ENCODE data around the gene KCNJ9. TPM values are rescaled to one million over a fixed set of nuclear protein-coding genes. Genes with fewer than 3 reads are reported as not detected.

Gene KCNJ9
- polyA plus RNA-seq, 1 experiment = not detected

- Histone ChIP-seq H3K27me3 (ENCODE audit: control insufficient read depth, insufficient read depth, low read length) (peaks cover 18% of the 10 kb centered on the region), H3K4me3 (ENCODE audit: low read depth, low read length) (no peak overlapping the region), H3K36me3 (ENCODE audit: control insufficient read depth, insufficient read depth, low read length) (no peaks in the 10 kb centered on the region)
- DNase-seq (ENCODE audit: low read depth) = no peak
- no peak for TF ChIP-seq CTCF (IDR thresholded peaks at IDR 0.05; ENCODE audit: insufficient read depth, low read depth, low read length)
- CTCF ChIA-PET = interaction anchor here (0.7 to 2.5 kb wide), 7 partner anchors 9 to 174 kb away, joined by 3 to 13 read pairs (median 4); no protein-coding TSS in a partner anchor
- POLR2A ChIA-PET = no interaction called here
These were observed 36.0 kb downstream of the KCNJ9 start for GRCh38 chr1:160117300-160117699.

- no peaks in the 10 kb centered on the region for H3K36me3 ChIP-seq (ENCODE audit: control insufficient read depth, insufficient read depth, low read length)
- H3K27me3 ChIP-seq (ENCODE audit: control insufficient read depth, insufficient read depth, low read length) = peaks cover 18% of the 10 kb centered on the region
- no peak overlapping the region for H3K4me3 ChIP-seq (ENCODE audit: low read depth, low read length)
- TF ChIP-seq CTCF (IDR thresholded peaks at IDR 0.05; ENCODE audit: insufficient read depth, low read depth, low read length) = no peak
- POLR2A ChIA-PET = no interaction called here
- CTCF ChIA-PET = interaction anchor here (0.7 to 2.5 kb wide), 8 partner anchors 9 to 134 kb away, joined by 3 to 13 read pairs (median 5); no protein-coding TSS in a partner anchor
- no peak for DNase-seq (ENCODE audit: low read depth)
These were observed 36.4 kb downstream of the KCNJ9 start for GRCh38 chr1:160117709-160118183.

- Histone ChIP-seq H3K27me3 (ENCODE audit: control insufficient read depth, insufficient read depth, low read length) (peaks cover 18% of the 10 kb centered on the region), H3K36me3 (ENCODE audit: control insufficient read depth, insufficient read depth, low read length) (no peaks in the 10 kb centered on the region), H3K4me3 (ENCODE audit: low read depth, low read length) (no peak overlapping the region)
- ChIA-PET CTCF (interaction anchor here (1.1 to 2.5 kb wide), 5 partner anchors 9 to 44 kb away, joined by 4 to 13 read pairs (median 6); no protein-coding TSS in a partner anchor), POLR2A (no interaction called here)
- no peak for DNase-seq (ENCODE audit: low read depth)
- TF ChIP-seq CTCF (IDR thresholded peaks at IDR 0.05; ENCODE audit: insufficient read depth, low read depth, low read length) = no peak
These were observed 37.6 kb downstream of the KCNJ9 start for GRCh38 chr1:160118928-160119327.

- ChIA-PET CTCF (interaction anchor here (0.9 kb wide), 1 partner anchor 42 kb away, joined by 4 read pairs; no protein-coding TSS in a partner anchor), POLR2A (no interaction called here)
- no peak for TF ChIP-seq CTCF (IDR thresholded peaks at IDR 0.05; ENCODE audit: insufficient read depth, low read depth, low read length)
- no peak for DNase-seq (ENCODE audit: low read depth)
- peaks cover 11% of the 10 kb centered on the region for H3K27me3 ChIP-seq (ENCODE audit: control insufficient read depth, insufficient read depth, low read length)
- no peak overlapping the region for H3K4me3 ChIP-seq (ENCODE audit: low read depth, low read length)
- H3K36me3 ChIP-seq (ENCODE audit: control insufficient read depth, insufficient read depth, low read length) = no peaks in the 10 kb centered on the region
These were observed 39.5 kb downstream of the KCNJ9 start for GRCh38 chr1:160120797-160121196.

GRCh38 chr1:160121388-160121787 lies 40.0 kb downstream of the KCNJ9 start:
- Histone ChIP-seq H3K4me3 (ENCODE audit: low read depth, low read length) (no peak overlapping the region), H3K36me3 (ENCODE audit: control insufficient read depth, insufficient read depth, low read length) (no peaks in the 10 kb centered on the region), H3K27me3 (ENCODE audit: control insufficient read depth, insufficient read depth, low read length) (peaks cover 10% of the 10 kb centered on the region; the same call in 1 of the 2 replicates)
- CTCF ChIA-PET = interaction anchor here (0.9 to 2.0 kb wide), 2 partner anchors 20 to 41 kb away, joined by 4 to 7 read pairs; no protein-coding TSS in a partner anchor
- no peak for TF ChIP-seq CTCF (IDR thresholded peaks at IDR 0.05; ENCODE audit: insufficient read depth, low read depth, low read length)
- DNase-seq (ENCODE audit: low read depth) = no peak
- POLR2A ChIA-PET = no interaction called here

Measured in BJ (cell line).